Measurements from ENCODE around the gene PPFIA4.

- TF ChIP-seq CTCF (IDR thresholded peaks at IDR 0.05; ENCODE audit: low read length) (no peak), EZH2phosphoT487 (IDR thresholded peaks at IDR 0.05; ENCODE audit: low read length) (no peak)
Measured at GRCh38 chr1:203075236-203076030, 49.1 kb downstream of the PPFIA4 start.

All from MM.1S (cell line).